ENCODE data around the gene COMMD10.

The COMMD10 gene

DNA sequence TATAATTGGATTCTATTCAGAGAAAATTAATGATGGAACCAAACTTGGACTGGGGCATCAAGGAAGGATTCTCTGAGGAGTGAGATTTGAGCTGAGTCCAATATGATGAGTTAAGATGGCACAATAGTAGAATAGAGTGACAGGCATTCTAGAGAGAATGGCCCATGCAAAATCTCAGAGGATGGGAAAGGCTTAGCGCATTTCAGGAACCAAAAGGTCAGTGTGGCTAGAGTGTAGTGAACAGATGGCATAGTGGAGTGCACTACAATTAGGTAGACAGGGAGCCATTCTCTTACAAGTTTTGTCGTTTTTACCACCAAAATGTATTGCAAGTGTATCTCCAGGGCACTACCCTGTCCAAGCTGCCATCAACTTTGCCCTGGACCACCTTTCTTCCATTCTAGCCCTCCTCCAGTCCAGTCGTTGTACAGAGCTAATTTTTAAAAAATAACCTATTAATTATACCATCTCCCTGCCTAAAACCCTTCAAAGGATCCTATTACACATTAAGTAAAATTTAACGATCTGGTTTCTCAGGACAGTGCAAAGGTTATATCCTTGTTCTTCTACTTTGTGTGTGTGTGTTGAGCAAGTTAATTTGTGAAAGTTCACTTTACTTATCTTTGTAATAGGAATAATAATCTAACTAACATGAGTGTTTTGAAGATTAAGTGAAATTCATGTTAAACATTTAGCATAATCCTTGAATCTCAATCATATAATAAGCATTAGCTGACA is 211.7 kb downstream of the COMMD10 start:
- Histone ChIP-seq H3K36me3 (peaks cover 35% of the 10 kb centered on the region), H3K4me2 (no peak overlapping the region), H3K9ac (no peak overlapping the region), H3K4me1 (no peaks in the 10 kb centered on the region), H3K27me3 (no peaks in the 10 kb centered on the region), H3K27ac (no peak overlapping the region), H3K9me3 (peaks cover 11% of the 10 kb centered on the region), H3K4me3 (no peak overlapping the region), H4K20me1 (no peaks in the 10 kb centered on the region)
- no peak for TF ChIP-seq Cebpa-rat (IDR thresholded peaks at IDR 0.05)

DNA sequence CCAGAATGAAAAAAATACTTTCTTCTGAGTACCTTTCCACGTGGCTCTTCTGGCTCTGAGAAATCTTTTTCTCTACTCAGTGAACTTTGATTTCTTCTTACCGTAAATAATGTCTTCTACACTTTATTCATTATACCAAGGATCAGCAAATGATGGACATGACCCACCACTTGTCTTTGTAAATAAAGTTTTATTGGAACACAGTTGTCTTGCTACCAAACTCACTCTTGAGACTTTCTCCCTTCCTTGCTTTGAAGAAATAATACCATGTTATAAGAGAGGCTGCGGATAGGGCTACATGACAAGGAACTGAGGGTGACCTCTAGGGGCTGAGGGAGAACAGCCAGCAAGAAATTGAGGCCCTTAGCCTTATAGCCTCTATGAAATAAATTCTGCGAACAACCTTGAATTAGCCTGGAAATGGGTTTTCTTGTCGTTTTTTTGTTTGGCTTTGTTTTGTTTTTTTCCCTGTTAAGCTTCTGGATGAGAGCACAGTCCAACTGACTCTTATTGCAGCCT is 212.5 kb downstream of the COMMD10 start:
- Histone ChIP-seq H3K36me3 (peaks cover 39% of the 10 kb centered on the region), H4K20me1 (no peaks in the 10 kb centered on the region), H3K9ac (no peak overlapping the region)

DNA sequence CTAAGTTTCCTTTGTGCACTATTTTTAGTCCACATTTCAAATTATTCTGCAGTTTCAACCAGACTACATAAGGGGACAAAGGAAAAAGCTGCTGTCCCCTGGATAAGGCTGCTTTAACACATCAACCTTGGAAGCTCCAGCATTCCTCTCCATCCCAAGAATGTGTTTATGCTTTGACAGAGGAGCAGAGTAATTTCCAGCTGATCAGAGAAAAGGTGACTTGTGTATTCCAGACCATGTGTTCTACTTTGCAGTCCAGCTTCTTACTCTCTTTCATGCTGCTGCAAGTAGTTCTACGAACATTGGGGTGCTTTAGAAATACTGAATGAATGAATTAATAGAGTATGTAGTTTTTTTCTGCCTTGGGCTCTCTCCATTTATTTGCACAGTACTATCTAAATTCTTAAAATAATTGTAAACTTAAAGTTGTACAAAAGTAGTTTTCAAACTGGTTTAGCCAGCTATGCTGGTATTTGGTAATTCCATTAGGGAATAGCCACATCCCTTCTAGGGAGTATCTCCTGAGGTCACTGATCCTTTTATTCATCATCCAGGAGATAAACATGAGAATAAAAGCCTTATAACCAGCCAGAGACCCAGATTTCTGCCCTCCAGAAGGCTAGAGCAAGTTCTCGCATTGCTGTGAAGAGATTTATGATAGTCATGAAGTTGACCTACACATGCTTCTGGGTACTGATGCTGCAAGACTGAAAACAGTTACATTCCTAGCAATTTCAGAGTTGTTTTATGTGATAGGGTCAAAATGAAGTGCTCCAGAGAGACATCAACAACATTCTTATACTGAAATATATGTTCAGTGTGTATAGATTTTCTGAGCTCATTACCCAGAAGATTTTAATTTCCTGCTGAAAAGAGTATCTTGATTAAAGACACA is 215.2 kb downstream of the COMMD10 start:
- H4K20me1 ChIP-seq = no peaks in the 10 kb centered on the region
- no peak overlapping the region for H3K4me3 ChIP-seq
- H3K27me3 ChIP-seq = no peaks in the 10 kb centered on the region
- TF ChIP-seq Cebpa-rat (IDR thresholded peaks at IDR 0.05) = no peak
- no peak overlapping the region for H3K9ac ChIP-seq
- H3K36me3 ChIP-seq = peaks cover 58% of the 10 kb centered on the region
- peaks cover 14% of the 10 kb centered on the region for H3K9me3 ChIP-seq
- H3K27ac ChIP-seq = no peak overlapping the region
- no peak overlapping the region for H3K4me2 ChIP-seq
- H3K4me1 ChIP-seq = no peaks in the 10 kb centered on the region

More for the DNA sequence above, 212.5 kb downstream of the COMMD10 start:
- H3K27ac ChIP-seq = no peak overlapping the region
- no peak for TF ChIP-seq Cebpa-rat (IDR thresholded peaks at IDR 0.05)
- H3K4me1 ChIP-seq = no peaks in the 10 kb centered on the region
- H3K27me3 ChIP-seq = no peaks in the 10 kb centered on the region
- H3K9me3 ChIP-seq = peaks cover 11% of the 10 kb centered on the region
- no peak overlapping the region for H3K4me3 ChIP-seq
- H3K4me2 ChIP-seq = no peak overlapping the region

- Histone ChIP-seq H3K27me3 (no peaks in the 10 kb centered on the region), H3K9me3 (peaks cover 23% of the 10 kb centered on the region), H3K9ac (no peak overlapping the region), H3K4me2 (no peak overlapping the region), H3K27ac (no peak overlapping the region), H4K20me1 (no peaks in the 10 kb centered on the region), H3K36me3 (peaks cover 64% of the 10 kb centered on the region), H3K4me3 (no peak overlapping the region), H3K4me1 (no peaks in the 10 kb centered on the region)
- TF ChIP-seq Cebpa-rat (IDR thresholded peaks at IDR 0.05) = no peak
Observed at GRCh38 chr5:116301110-116301509, 216.3 kb downstream of the COMMD10 start.

- Histone ChIP-seq H4K20me1 (no peaks in the 10 kb centered on the region), H3K4me1 (no peaks in the 10 kb centered on the region), H3K27ac (no peak overlapping the region), H3K4me2 (no peak overlapping the region), H3K4me3 (no peak overlapping the region), H3K36me3 (peaks cover 70% of the 10 kb centered on the region), H3K27me3 (no peaks in the 10 kb centered on the region), H3K9ac (no peak overlapping the region), H3K9me3 (peaks cover 36% of the 10 kb centered on the region)
- TF ChIP-seq Cebpa-rat (IDR thresholded peaks at IDR 0.05) = no peak
Observed at GRCh38 chr5:116303340-116303739, 218.5 kb downstream of the COMMD10 start.

- Histone ChIP-seq H3K4me2 (no peak overlapping the region), H3K36me3 (peaks cover 68% of the 10 kb centered on the region), H3K4me1 (no peaks in the 10 kb centered on the region), H3K9me3 (peaks cover 39% of the 10 kb centered on the region), H3K4me3 (no peak overlapping the region), H4K20me1 (no peaks in the 10 kb centered on the region), H3K27ac (no peak overlapping the region), H3K27me3 (no peaks in the 10 kb centered on the region), H3K9ac (no peak overlapping the region)
- TF ChIP-seq Cebpa-rat (IDR thresholded peaks at IDR 0.05) = no peak
Observed at GRCh38 chr5:116303810-116304209, 219.0 kb downstream of the COMMD10 start.

DNA sequence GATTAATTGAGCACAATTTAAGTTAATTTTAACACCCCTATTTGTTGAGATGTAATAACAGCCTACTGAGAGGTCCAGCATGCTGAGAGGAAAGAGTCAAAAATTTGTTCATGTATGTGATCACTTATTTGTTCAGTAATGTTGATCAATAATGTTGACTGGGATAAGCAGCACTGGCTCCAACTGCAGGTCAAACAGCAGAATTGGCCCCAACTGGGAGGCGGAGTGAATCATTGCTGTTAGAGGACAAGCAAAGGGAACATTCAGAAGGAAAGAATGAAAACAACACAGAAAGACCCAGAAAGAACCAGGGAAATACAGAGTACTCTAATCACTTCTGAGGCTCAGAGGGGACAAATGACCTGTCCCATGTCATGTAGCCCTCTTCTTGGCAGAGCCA is 221.1 kb downstream of the COMMD10 start:
- H3K4me3 ChIP-seq = no peak overlapping the region
- no peaks in the 10 kb centered on the region for H4K20me1 ChIP-seq
- H3K36me3 ChIP-seq = peaks cover 66% of the 10 kb centered on the region
- H3K9ac ChIP-seq = no peak overlapping the region
- H3K9me3 ChIP-seq = peaks cover 56% of the 10 kb centered on the region
- no peak overlapping the region for H3K4me2 ChIP-seq
- no peaks in the 10 kb centered on the region for H3K4me1 ChIP-seq
- no peak for TF ChIP-seq Cebpa-rat (IDR thresholded peaks at IDR 0.05)
- no peaks in the 10 kb centered on the region for H3K27me3 ChIP-seq
- no peak overlapping the region for H3K27ac ChIP-seq

- H3K27ac ChIP-seq = no peak overlapping the region
- H3K9me3 ChIP-seq = peaks cover 56% of the 10 kb centered on the region
- no peaks in the 10 kb centered on the region for H3K4me1 ChIP-seq
- no peak overlapping the region for H3K9ac ChIP-seq
- no peak overlapping the region for H3K4me3 ChIP-seq
- no peak for TF ChIP-seq Cebpa-rat (IDR thresholded peaks at IDR 0.05)
- H3K4me2 ChIP-seq = no peak overlapping the region
- no peaks in the 10 kb centered on the region for H4K20me1 ChIP-seq
- H3K36me3 ChIP-seq = peaks cover 62% of the 10 kb centered on the region
- H3K27me3 ChIP-seq = no peaks in the 10 kb centered on the region
Observed at GRCh38 chr5:116306846-116307245, 222.0 kb downstream of the COMMD10 start.

- H3K9ac ChIP-seq = no peak overlapping the region
- peaks cover 51% of the 10 kb centered on the region for H3K36me3 ChIP-seq
- TF ChIP-seq Cebpa-rat (IDR thresholded peaks at IDR 0.05) = no peak
- H3K4me3 ChIP-seq = no peak overlapping the region
- no peak overlapping the region for H3K27ac ChIP-seq
- H3K27me3 ChIP-seq = no peaks in the 10 kb centered on the region
- H3K4me1 ChIP-seq = no peaks in the 10 kb centered on the region
- no peaks in the 10 kb centered on the region for H4K20me1 ChIP-seq
- no peak overlapping the region for H3K4me2 ChIP-seq
- H3K9me3 ChIP-seq = peaks cover 56% of the 10 kb centered on the region
Observed at GRCh38 chr5:116308391-116308790, 223.6 kb downstream of the COMMD10 start.

DNA sequence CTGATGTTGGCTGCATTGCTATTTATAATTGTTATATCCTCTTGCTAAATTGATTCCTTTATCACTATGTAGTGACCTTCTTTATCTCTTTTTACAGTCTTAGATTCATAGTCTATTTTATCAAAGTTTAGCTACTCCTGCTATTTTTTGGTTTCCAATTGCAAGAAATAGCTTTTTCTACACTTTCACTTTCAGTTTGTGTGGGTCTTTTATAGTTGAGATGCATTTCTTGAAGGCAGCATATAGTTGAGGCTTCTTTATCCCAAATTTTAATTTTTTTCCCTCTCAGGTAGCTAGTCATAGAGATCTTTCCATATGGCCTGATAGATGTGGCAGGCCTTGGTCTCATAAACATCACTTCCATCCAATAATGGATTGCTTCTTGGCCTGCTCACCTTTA is 228.5 kb downstream of the COMMD10 start:
- Histone ChIP-seq H3K4me1 (no peaks in the 10 kb centered on the region), H3K27me3 (no peaks in the 10 kb centered on the region), H3K36me3 (peaks cover 19% of the 10 kb centered on the region), H3K4me3 (no peak overlapping the region), H4K20me1 (no peaks in the 10 kb centered on the region), H3K4me2 (peak overlapping the region; percentile 9; the same call in 1 of the 2 replicates), H3K9me3 (peaks cover 34% of the 10 kb centered on the region), H3K27ac (no peak overlapping the region), H3K9ac (no peak overlapping the region)
- no peak for TF ChIP-seq Cebpa-rat (IDR thresholded peaks at IDR 0.05)

Measured in BLaER1 (cell line).